CD4-positive, alpha-beta T cell treated with Interleukin-4 for 4 hours (primary cell): Measurements from ENCODE around the gene RSPO1.
"Not testable (repeated sequence)": the region's sequence is repeated elsewhere in the genome, so short reads cannot be mapped to it uniquely, and the experiment has no call there.

Experiments
- DNase-seq: peaks from one replicate; pipeline ENCODE4 v3.0.0-alpha.2; 2020

Gene RSPO1

DNA sequence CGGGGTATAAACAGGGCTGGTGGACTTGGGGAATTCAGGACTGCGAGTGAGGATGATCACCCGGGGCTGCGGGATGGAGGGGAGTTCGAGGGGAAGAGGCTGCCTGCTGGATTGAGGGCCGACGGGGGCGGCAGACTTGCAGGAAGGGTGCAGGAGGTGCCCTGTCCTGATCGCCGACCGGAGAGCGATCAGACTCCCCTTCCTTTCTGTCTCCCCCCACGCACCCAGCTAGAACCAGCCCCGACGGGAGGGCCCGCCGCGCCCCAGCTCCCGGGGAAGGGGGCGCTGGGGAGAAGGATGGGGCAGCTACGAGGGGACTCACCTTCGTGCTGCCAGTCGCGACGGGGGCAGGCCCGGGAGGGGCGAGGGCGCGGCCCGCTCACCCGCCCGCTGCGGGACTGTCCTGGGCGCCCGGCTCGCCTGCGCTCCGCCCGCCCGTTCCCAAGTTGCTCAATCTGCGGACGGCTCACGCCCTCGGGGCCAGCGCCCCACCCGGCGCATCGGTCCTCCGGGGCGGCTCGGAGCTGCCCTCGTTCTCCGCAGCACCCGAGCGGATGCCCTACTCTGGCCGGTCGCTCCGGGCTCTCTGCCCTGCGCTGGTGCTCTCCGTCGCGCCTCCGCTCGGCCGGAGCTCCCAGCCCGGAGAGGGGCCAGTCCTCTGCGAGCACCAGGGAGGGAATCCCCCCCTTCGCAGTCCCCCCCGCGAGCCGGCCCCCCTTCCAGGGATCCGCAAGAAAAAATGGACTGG, at the start of gene RSPO1:
Gene RSPO1 (minus strand): TSS at position 649 of the 748 bp plus-strand sequence. CDS start 5,231 bp downstream, outside the sequence.
- DNase-seq = no peak

DNA sequence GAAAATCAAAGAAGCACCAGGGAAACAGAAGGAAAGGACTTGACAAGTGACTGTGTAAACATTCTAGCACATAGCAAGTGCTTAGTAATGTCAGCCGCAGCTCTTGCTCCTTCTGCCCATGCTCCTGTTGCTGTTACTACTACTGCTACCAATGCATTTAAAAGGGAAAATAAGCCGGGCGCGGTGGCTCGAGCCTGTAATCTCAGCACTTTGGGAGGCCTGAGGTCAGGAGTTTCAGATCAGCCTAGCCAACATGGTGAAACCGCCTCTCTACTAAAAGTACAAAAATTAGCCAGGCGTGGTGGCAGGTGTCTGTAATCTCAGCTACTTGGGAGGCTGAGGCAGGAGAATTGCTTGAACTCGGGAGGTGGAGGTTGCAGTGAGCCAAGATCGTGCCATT, 49.5 kb upstream of the RSPO1 start:
- not testable (repeated sequence) for DNase-seq

DNA sequence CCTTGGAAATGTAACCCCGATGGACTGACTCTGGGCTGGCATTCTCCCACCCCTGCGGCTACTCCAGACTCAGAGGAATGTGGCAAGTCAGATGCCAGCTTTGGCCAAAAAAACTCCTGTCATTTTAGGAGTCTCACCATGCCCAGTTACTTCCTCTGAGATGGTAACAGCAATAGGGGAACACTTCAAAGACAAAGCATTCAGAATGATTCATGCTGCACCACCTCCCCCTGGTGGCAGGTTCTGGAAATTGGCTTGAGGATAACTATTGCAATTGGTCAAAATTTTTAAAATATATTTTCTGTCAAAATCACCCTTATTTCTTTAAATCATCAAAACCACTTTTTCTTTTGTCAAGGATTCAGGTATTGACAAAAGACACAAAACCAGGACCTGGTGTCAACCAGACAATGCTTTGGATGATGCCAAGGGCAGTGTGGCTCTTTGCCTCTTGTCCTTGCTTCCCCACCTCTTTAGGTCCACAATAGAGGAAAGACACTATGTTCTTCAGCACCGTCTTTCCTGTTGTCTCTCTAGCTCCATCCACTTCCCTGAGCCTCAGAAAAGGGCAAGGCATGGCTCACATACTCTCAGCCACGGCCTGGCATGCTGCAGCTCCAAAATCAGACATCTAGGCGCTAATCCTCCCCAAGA, 47.8 kb upstream of the RSPO1 start:
- peak; percentile 74 for DNase-seq

- no peak for DNase-seq
Observed at GRCh38 chr1:37680933-37681332, 46.2 kb upstream of the RSPO1 start.

DNA sequence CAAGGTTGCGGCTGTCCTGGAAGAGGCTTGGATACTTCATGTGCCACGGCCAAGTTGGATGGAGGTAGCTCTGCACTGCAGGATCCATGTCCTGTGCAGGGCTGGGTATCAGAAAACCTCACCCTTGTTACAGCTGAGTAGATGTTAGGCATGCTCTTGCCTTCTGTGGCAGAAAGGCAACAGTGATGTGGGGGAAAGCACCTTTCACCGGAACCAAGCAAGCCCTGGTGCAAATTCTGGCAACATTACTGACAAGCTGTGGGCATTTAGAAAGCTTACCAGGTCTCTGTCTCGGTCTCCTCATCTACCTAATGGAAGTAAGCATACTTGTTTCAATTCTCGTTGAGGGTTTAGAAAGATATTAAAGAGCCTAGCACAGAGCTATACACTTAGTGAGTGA, 43.1 kb upstream of the RSPO1 start:
- DNase-seq = no peak

DNA sequence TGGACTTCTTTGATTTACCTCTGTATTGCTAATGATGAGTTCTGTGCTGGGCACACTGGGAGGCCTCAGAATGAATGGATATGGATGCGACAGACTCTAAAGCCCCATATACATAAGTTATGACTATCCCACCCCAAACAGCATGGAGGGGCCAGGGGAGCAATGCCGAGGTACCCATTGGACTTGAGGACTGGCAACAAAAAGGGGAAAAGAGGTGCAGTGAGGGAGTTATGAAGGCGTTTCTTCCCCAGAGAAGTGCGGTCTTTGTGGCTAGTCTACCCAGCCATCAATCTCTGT, 42.4 kb upstream of the RSPO1 start:
- no peak for DNase-seq

DNA sequence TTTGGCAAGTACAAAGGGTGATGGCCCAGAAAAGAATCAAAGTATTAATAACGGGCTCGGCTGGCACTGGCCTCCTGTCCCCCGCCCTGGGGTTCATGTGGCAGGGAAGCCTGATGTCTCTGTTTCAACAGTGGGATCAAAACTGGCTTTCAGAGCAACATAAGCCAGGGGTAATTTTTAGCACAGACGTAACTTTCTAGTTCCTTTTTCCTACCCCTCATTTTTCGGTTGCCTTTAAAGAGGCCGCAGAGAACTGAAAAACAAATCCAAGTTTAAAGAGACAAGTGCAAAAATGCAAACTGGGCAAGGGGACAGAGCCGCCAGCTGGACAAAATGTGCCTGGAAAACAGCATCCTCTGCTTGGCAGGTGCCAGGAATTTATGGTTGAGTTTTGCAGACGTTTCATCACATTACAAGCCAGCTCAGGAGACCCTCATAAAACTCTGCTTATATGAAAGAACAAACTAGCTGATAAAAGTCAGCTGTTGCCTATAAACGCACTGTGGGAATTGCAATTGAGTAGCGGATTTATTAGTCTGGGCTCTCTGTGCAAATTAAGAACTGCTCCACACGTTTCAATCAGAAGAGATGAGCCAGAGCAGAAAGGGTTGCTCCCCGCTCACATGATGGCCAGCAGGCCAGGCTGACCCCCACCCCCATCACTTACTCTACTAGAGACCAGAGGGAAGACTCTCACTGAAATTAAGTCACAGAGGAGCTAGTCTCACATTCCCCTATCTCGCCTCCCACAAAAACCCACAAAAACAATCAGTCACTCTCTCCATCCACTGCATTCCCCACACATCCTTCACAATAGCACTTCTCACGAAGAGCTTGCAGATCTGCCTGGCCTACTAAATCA, 41.8 kb upstream of the RSPO1 start:
- DNase-seq = no peak

DNA sequence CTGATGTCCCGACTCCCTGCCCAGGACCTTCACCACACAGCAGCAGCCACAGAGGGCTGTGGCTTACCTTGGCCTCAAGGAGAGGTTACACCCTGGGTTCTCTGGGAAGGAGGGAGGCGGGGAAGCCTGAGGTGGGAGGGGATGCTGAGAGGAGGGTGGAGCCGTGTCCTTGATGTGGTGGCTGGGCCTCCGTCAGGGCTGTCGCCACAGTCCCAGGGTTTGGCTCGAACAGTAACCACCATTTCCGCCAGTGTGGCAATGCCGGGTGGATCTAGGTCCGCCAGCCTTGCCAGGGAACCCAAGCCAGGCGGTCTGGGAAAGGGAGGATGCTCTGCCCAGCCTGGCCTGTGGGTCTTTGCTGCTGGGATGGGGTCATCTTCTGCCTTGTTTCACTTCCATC, 39.2 kb upstream of the RSPO1 start:
- peak; percentile 54 for DNase-seq

DNA sequence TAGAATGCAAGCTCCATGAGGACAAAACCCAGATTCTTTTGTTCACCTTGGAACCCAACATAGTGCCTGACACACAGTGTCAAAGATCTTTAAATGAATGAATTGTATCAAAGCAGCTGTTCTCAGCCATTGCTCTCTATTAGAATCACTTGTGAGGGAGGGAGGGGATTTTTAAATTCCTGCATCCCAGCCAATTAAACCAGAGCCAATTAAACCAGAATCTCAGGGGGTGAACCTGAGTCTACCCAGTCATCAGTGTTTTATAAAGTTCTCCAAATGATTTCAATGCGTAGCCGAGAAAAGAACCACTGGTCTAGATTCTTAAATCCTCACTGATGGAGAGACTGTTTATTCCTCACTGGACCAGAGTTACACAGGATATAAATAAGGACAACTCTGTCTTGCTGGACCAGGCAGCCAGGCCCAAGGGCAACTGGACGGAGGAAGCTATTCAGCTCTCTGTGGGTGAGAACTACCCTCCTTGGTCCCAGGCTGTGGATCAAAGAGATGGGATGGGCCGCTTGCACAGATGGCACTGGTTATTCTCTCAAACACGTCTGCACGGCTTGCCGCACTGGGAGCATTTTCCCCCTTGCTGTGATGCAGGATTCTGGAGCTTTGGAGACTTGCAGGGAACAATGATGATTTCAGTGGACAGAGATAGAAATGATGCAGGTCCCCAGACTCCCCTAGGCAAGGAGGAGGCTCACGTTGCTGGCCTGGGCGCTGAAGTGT, 37.6 kb upstream of the RSPO1 start:
- no peak for DNase-seq

GRCh38 chr1:37671261-37671660, 36.6 kb upstream of the RSPO1 start:
- DNase-seq = no peak

DNA sequence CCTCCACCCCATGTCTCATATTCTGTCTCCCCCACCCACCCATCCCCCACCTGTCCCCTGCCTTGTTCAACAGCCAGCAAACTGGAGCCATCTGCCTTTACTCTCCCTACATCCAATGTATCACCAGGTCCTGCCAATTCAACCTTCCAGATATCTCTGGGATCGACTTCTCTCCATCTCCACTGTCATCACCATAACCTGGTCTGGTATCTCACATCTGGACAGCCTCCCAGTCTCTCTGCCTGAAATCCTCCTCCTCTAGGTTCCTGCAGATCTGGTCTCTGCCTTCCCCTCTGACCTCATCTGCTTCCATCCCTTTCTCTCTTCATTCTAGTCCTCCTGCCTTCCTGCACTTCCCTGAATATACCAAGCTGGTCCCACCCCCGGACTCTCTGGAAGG, 35.4 kb upstream of the RSPO1 start:
- DNase-seq = no peak

DNA sequence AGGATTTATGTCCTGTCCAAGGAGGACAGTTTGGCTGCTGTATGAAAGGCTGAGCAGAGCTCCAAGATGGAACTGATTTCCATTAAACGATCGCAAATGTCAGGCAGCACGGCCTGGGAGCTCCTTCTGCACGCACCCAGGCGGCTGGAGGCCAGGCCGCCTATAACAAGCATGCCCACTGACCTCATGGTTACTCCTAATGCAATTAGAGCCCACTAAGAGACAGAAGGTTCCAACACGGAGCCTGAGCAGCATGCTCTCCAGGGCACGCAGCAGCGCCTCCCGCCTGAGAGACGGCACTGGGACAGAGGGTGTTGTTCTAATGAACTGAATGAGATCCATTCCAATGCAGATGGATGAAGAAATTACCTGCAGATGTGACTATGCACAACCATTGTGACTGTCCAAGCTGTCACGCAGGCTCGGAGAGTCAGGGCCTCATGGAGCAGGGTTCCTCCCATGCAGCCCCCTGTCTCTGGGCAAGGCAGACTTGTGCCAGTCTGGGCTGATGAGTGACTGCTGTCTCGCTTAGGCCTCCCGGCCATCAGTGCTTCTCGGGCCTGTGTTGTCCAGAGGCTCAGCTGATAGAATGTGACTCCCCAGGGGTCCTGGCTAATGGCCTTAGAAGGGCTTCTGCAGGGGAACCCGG, 32.5 kb upstream of the RSPO1 start:
- DNase-seq = no peak

- DNase-seq = no peak
Observed at GRCh38 chr1:37666241-37666867, 31.7 kb upstream of the RSPO1 start.

- DNase-seq = no peak
Observed at GRCh38 chr1:37663426-37664000, 28.8 kb upstream of the RSPO1 start.

DNA sequence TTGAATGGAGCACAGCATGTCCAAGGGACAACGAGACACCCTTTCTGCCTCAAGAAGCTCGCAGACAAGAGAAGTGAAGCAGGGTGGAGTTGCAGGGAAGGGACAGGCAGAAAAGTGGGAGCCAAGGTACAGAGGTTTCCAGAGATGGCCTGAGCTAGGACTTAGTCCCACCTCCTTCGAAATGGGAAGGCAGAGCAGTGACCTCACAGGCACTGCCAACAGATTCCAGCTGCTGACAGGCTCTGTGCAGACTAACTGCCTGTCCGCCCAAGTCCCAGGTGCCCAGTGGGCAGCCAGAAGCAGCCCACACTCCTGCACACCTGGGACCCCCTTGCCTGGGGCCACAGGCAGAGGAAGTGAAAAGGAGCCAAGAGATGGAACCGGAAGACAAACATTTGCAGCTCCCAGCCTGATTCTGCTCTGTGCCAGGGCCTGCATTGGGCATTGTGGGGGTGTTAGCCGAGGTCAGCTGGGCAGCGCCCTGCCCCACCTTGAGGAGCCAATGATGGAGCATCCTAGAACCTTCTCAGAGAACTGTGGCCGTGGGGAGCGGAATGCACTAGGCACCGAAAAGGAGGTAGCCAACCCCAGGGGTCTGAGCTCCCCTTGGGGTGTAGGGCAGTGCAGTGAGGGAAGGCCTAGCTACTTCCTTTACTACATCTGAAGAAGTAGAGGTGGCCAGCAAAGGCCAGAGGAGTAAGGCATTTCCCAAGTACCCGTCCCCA, 27.5 kb upstream of the RSPO1 start:
- DNase-seq = no peak

GRCh38 chr1:37661401-37661800, 26.7 kb upstream of the RSPO1 start:
- no peak for DNase-seq

DNA sequence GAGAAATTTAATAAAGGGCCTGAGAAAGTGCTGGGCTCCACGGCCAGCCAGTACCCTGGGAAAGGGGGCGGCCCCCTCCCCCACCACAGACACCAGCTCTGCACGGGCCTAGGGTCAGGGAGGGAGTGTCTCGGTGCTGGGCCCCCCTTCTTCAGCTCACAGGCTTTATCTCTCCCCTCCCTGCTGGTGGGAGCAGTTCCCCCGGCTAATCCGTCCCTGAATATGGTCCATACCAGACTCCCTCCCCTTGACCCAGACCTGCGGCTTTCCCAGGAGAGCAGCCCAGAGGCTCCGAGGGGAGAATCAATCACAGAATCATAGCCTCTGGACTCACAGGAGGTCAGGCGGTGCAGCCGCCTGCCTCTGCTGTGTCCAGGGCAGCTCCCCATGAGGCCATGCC, 26.0 kb upstream of the RSPO1 start:
- DNase-seq = no peak

DNA sequence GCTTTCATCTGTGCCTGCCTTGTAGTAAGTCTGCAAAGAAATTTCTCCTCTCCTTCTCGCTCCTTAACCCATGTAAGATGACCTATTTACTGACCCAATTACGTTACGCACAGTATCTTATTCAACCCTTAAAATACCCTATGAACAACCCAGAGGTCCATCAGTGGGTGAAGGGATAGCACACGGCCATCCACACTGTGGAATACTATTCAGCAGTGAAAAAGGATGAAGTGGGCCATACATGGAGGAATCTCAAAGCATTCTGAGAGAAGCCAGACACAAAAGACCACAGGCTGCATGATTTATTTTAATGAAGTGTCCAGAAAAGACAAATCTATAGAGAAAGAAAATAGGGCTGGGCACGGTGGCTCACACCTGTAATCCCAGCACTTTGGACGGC, 23.8 kb upstream of the RSPO1 start:
- DNase-seq = no peak

DNA sequence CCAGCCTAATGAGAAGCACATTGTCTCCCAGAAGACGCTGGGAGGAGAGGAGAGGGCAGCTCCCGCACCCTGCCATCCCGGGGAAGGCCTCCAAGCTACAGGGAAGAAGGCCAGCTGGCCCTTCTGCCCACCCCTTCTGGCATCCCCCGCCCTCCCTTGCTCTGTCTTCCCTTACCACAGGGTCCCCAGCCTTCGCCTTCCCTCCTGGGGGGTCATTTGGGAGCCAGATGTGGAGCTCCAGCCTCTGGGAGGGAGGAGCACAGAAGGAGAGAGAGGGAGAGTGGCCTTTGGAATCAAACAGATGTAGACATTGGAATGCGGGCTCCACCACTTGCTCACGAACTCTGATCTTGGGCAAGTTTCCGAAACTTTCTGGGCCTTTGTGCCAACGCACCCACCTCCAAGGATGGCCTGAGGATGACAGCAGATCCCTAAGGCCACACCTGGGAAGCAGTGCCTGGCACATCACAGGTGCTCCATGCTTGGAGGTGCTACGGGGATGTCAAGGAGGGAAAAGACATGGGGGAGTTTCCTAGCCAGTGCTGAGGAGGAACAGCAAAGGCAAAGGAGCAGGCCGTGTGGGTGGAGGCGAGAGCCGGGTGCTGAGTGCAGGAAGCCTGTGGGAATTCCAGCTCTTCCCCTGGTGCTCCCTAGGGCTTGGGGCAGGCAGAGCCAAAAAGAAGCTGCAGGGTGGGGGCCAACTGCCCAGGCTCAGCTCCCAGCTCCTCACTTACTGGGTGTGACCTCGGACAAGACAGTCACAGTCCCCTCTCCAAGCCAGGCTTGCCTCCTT, 23.1 kb upstream of the RSPO1 start:
- no peak for DNase-seq

DNA sequence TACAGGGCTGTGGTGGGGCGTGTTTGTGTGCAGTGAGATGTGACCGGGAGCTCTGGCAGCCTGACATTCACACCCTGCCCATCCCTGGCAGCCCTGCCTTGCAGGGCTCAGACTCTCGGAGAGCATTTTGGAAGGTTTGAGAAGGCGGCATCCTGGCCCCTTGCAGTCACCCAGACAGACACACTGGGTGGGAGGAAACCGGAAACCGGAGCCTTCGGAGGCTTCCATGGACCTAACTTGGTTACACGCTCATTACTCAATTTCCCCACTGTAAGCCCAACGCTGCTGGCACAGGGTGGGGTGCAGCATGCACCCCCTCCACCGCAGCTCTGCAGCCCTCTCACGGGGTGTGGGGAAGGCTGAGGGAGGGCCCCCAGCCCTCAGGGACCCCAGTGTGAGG, 22.2 kb upstream of the RSPO1 start:
- DNase-seq = no peak
